GM19240 (cell line): ENCODE data around the gene ORC2.
A peak's percentile ranks its signal among the peaks of the same experiment; 100 is the strongest.
"Not testable (repeated sequence)": the region's sequence is repeated elsewhere in the genome, so short reads cannot be mapped to it uniquely, and the experiment has no call there.

Experiments used
- DNase-seq: peaks from one replicate; pipeline ENCODE4 v3.0.0; 2011; ENCODE audit warnings: low spot score; ENCODE audit not compliant: insufficient read length

Gene ORC2

DNA sequence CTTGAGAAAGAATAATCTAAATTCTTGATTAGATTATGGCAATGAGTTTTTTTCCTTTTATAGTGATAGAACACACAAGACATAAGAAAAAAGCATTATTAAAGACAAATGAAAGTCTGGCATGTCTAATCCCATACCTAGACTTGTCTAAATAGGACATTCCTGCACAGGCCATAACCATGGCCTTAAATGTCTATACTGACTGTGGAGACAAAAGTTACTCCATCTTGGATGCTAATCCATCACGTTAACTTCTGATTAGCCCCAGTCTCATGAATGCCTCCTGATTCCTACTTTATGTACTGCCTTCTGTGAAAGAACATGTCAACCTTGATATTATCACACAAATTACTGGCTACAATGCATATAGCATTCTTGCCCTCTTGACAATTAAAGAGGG lies 23.6 kb downstream of the ORC2 start:
- no peak for DNase-seq

DNA sequence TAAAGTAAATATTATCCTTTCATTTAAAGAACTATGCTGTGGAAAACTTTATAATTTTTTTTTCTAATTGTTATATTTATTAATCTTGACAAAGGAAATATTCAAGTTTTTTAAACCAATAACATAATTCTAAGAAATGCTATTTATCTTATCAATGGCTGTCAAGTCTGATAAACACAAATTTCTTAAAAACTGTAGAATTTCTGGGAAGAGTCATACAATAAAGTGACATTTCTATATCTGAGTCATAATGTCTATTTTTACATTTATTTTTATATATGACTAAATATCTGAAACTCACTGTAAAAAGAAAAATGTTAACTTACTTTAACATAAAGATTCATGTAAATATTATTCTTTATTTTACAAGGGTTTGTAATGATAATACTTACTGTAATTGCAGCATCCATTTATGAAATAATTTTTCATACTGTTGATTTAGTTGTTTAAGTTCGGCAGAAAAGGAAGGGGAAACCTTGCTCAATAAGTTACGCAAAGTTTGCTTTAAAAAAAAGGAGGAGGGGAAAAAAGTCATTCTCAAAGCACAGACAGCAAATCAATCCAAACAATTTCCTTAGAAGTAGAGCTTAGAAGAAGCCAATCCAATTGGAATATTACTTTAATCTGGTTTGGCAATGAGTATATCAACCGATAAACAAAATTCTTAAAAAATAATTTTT lies 32.4 kb downstream of the ORC2 start:
- no peak for DNase-seq

DNA sequence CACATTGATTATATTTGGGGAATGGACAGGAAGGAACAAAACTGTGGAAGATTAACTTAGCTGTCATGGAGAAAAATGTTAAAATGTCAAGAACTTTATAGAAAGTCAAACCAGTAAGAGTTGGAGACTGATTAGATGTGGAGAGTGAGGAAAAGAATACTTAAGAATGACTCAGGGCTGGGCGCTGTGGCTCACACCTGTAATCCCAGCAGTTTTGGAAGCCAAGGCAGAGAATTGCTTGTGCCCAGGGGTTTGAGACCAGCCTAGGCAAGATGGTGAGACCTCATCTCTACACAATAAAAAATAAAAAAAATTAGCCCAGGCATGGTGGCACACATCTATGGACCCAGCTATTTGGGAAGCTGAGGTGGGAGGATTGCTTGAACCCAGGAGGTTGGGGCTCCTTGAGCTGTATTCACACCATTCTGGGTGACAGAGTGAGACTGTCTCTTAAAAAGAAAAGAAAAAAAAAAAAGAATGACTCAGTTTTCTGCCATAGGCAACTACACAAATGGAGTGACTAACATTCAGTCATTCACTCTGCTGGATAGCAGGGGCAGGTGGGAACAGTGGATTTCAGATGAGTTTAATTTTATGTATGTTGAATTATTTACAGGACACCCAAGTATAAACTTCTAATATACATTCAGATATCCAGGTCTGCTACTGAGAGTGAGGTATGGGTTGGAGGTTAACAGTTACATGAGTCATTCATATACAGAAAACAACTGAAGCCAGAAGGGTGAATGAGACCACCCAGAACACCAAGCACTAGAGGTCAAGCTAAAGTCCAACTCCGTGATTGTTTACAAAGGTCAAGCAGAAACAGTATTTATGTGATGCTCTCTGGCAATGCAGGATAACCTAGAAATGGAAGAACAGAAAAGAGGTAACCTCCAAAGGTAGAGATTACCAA lies 33.9 kb downstream of the ORC2 start:
- DNase-seq: no peak

GRCh38 chr2:200922439-200922838 lies 41.0 kb downstream of the ORC2 start:
- no peak for DNase-seq

GRCh38 chr2:200913654-200914053 lies 49.8 kb downstream of the ORC2 start:
- no peak for DNase-seq

- no peak for DNase-seq
Observed at GRCh38 chr2:200909958-200910357, 53.5 kb downstream of the ORC2 start.

- peak; percentile 13 for DNase-seq
Observed at GRCh38 chr2:200905618-200906296, 57.7 kb downstream of the ORC2 start.

- DNase-seq: peak; percentile 72
Observed at GRCh38 chr2:200901459-200902072, 61.9 kb downstream of the ORC2 start.

GRCh38 chr2:200899482-200899881 lies 64.0 kb downstream of the ORC2 start:
- no peak for DNase-seq

GRCh38 chr2:200888704-200889625 lies 74.5 kb downstream of the ORC2 start, which contains the start of the genes NIF3L1 and PPIL3:
TSS of gene NIF3L1 (plus strand) at chr2:200889371. CDS start at chr2:200891944, 2,573 bp downstream.
TSS of gene PPIL3 (minus strand) at chr2:200889077. CDS start at chr2:200887615, 1,462 bp downstream.
- peak; percentile 71 for DNase-seq

DNA sequence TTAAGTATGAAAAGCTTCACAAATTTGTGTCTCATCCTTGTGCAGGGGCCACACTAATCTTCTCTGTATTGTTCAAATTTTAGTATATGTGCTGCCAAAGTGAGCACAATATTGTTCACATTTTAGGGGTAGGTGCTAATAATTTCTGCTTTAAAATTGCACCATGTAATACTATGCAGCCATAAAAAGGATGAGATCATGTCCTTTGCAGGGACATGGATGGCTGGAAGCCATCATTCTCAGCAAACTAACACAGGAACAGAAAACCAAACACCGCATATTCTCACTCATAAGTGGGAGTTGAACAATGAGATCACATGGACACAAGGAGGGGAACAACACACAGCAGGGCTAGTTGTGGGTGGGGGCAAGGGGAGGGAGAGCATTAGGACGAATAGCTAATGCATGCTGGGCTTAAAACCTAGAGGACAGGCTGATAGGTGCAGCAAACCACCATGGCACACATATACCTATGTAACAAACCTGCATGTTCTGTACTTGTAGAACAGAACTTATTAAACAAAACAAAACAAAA lies 81.7 kb downstream of the ORC2 start:
- DNase-seq: not testable (repeated sequence)

DNA sequence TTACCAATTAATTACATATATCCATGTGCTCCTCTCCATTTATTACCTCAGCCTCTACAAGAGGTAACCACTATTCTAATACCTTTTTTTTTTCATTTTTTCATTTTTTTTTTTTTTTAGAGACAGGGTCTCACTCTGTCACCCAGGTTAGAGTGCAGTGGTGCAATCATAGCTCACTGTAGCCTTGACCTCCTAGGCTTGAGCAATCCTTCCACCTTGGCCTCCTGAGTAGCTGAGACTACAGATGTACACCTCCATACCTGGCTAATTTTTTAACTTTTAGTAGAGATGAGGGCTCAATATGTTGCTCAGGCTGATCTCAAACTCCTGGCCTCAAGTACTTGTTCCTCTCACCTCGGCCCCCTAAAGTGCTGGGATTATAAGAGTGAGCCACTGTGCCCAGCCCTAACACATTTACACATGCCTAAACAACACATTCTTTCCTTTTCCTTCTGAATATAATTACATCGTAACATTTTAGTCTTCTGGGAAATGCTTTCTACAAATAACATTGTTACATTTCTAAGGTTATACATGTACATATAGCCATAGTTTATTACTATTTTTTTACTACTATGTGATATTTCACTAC lies 85.1 kb downstream of the ORC2 start:
- DNase-seq: no peak

- no peak for DNase-seq
Observed at GRCh38 chr2:200877443-200877842, 86.0 kb downstream of the ORC2 start.

DNA sequence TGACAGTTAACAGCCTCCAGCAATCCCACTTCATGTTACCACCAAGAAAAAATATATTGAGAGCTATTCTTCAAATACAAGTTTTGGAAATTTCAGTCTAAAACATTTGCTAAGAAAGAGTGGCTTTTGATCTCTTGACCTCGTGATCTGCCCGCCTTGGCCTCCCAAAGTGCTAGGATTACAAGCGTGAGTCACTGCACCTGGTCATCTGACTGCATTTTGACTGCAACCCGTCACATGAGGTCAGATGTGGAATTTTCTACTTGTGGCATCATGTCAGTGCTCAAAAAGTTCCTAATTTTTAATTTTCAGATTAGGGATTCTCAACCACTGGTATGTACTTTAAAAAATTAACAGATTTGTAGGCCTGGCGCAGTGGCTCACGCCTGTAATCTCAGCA lies 89.9 kb downstream of the ORC2 start:
- no peak for DNase-seq

GRCh38 chr2:200871151-200871550 lies 92.3 kb downstream of the ORC2 start:
- no peak for DNase-seq

DNA sequence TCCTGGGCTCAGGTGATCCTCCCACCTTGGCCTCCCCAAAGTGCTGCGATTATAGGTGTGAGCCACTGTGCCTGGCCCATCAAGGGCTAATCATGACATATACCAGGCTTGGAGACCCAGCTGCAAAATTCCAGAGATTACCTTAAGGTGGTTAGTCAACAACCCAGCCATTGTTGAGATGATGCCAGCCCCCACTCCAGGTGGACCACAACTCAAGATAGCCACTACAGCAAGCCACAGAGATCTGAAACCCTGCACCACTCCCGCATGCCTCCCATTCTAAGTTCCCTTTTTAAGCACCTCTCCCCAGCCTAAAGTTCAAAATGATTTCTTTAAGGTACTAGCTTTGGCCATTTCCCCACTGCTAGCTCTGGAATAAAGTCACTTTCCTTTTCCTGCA lies 94.4 kb downstream of the ORC2 start:
- no peak for DNase-seq

DNA sequence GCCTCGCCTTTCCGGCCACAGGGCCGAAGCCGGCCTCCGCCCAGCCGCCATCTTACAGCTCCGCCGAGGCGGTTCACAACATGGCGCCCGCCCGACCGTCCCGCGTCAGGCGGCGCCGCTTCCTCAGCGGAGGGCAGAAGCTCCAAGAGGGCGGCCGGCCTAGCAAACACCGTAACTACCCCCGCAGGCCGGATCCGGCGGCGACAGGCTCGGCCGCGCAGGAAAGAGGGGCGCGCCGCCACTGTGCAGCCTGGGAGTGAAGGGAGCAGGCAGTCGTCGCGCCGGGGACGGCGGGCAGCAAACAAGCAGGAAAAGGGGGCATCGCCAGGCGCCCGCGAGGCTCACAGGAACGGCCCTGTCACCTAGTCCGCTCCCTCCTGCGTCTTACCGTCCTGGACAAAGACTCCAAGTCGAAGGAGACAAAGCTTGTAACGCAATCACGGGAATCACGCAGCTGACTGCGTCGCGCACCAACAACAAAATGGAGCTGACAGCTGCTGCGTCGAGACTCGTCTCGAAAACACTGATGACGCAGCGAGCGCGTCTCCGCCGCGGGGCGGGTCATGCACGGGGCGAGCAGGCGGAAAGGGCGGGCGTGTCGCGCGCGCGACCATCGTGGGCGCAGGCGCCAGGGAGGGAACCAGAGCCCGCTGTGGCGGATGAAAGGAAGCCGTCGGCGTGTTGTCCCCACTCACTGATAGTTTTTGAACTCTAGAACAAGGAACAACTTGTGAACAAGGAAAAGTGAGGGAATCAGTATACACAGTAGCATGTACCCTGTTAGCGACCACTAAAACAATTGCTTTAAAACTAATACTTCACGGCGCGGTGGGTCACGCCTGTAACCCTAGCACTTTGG lies 99.1 kb downstream of the ORC2 start, which contains the start of gene CLK1:
CLK1 (minus strand) TSS at position 483 of the 859 bp plus-strand sequence. CDS start 2,796 bp downstream, outside the sequence.
- DNase-seq: peak; percentile 69

DNA sequence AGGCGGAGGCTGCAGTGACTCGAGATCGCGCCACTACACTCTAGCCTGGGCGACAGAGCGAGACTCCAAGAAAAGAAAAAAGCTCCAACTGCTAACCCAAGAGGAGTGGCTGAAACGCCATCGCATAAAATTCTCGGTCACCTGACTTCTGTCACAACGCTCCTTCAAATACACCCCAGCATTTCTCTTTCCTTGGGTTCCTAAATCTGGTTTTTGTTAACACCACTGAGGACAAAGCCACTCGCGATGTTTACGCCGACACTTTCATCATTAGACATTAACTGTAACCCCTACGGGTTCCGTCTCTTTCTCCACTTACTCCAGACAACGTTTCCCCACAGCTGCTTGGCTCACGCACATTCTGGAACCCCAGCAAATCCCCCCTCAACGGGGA lies 99.7 kb downstream of the ORC2 start:
- no peak for DNase-seq
